Stimulated activated CD8-positive, alpha-beta memory T cell treated with anti-CD3 and anti-CD28 coated beads, Interleukin-7, amount 100 ng/mL, for 24 hours (primary cell): Measurements from ENCODE around the gene RALY.

Experiments used
- DNase-seq: peaks from one replicate; pipeline ENCODE4 v3.0.0-alpha.2; 2020; ENCODE audit warnings: low read depth

Gene RALY

GRCh38 chr20:34076952-34077351 is 83.2 kb downstream of the RALY start:
- no peak for DNase-seq

- DNase-seq: no peak
These were observed 84.8 kb downstream of the RALY start for GRCh38 chr20:34078540-34078939.

- no peak for DNase-seq
These were observed 86.1 kb downstream of the RALY start for GRCh38 chr20:34079818-34080217.

- no peak for DNase-seq
These were observed 88.6 kb downstream of the RALY start for GRCh38 chr20:34082232-34082887.

- no peak for DNase-seq
These were observed 89.4 kb downstream of the RALY start for GRCh38 chr20:34083137-34083536.

GRCh38 chr20:34083781-34084180 is 90.1 kb downstream of the RALY start:
- DNase-seq: no peak

GRCh38 chr20:34084227-34084923 is 90.7 kb downstream of the RALY start:
- no peak for DNase-seq

- DNase-seq: no peak
These were observed 91.9 kb downstream of the RALY start for GRCh38 chr20:34085544-34086040.

- no peak for DNase-seq
These were observed 94.8 kb downstream of the RALY start for GRCh38 chr20:34088305-34089174.

- DNase-seq: no peak
These were observed 95.4 kb downstream of the RALY start for GRCh38 chr20:34089175-34089479.

GRCh38 chr20:34089655-34090345 is 96.1 kb downstream of the RALY start:
- DNase-seq: no peak

GRCh38 chr20:34090645-34091044 is 96.9 kb downstream of the RALY start:
- DNase-seq: no peak

- DNase-seq: no peak
These were observed 98.0 kb downstream of the RALY start for GRCh38 chr20:34091637-34092200.

- DNase-seq: no peak
These were observed 100.2 kb downstream of the RALY start for GRCh38 chr20:34093895-34094294.

- DNase-seq: no peak
These were observed 102.1 kb downstream of the RALY start for GRCh38 chr20:34095825-34096224.

- DNase-seq: no peak
These were observed 103.2 kb downstream of the RALY start for GRCh38 chr20:34096699-34097444.

- no peak for DNase-seq
These were observed 104.9 kb downstream of the RALY start for GRCh38 chr20:34098570-34098969.

- DNase-seq: no peak
These were observed 106.0 kb downstream of the RALY start for GRCh38 chr20:34099675-34100074.

- no peak for DNase-seq
These were observed 106.9 kb downstream of the RALY start for GRCh38 chr20:34100576-34100975.

- no peak for DNase-seq
These were observed 108.6 kb downstream of the RALY start for GRCh38 chr20:34102342-34102741.

- DNase-seq: no peak
These were observed 110.3 kb downstream of the RALY start for GRCh38 chr20:34104059-34104458.
